Measurements from ENCODE around the gene HOXA7. TPM values are rescaled to one million over a fixed set of nuclear protein-coding genes. Genes with fewer than 3 reads are reported as not detected.

The HOXA7 gene
- total and polyA plus RNA-seq, 10 of the 15 experiments (the other 5 are each of a cell fraction or from before 2014, with no cell fraction given) = not detected

- Histone ChIP-seq H3K27me3 (replicated peaks in 1 of 2; ENCODE audit: control insufficient read depth in 2 of 2, insufficient read depth in 2 of 2, low read length in 1 of 2) (peaks cover 30 to 52% of the 10 kb centered on the region in 2 experiments), H3K79me2 (ENCODE audit: control insufficient read depth, insufficient read depth, low read length) (no peaks in the 10 kb centered on the region), H4K20me1 (ENCODE audit: control insufficient read depth, insufficient read depth) (no peaks in the 10 kb centered on the region), H3K36me3 (ENCODE audit: control insufficient read depth in 2 of 2, insufficient read depth in 2 of 2, low read length in 1 of 2) (no peaks in the 10 kb centered on the region), H3K9ac (ENCODE audit: control insufficient read depth, insufficient read depth, low read length) (no peak overlapping the region), H2AFZ (ENCODE audit: control insufficient read depth, low read depth, low read length) (no peak overlapping the region), H3K4me3 (no peak overlapping the region), H3K4me2 (ENCODE audit: control insufficient read depth, insufficient read depth) (0 out of 2 replicates have a peak overlapping the region, but pooled peaks have one; percentile 8), H3K27ac (ENCODE audit: control insufficient read depth, insufficient read depth) (no peak overlapping the region), H3K9me3 (replicated peaks; ENCODE audit: control insufficient read depth, insufficient read depth, low read length) (no peaks in the 10 kb centered on the region; the same call in 2 of the 3 replicates), H3K4me1 (ENCODE audit: control insufficient read depth, insufficient read depth, low read length) (no peaks in the 10 kb centered on the region; the same call in 1 of the 2 replicates)
- TF ChIP-seq NR2F1 (conservative IDR thresholded peaks at IDR 0.05) (no peak), EED (IDR thresholded peaks at IDR 0.05; ENCODE audit: low read depth) (no peak), SPI1 (IDR thresholded peaks at IDR 0.05; ENCODE audit: borderline replicate concordance, insufficient read depth, low read depth, low read length) (peak; percentile 51), EZH2 (IDR thresholded peaks at IDR 0.05; ENCODE audit: borderline replicate concordance, control insufficient read depth, low read depth, low read length) (0 out of 2 replicates have a peak, but pooled peaks have one; percentile 87)
- TF ChIP-seq, protein P1, sequence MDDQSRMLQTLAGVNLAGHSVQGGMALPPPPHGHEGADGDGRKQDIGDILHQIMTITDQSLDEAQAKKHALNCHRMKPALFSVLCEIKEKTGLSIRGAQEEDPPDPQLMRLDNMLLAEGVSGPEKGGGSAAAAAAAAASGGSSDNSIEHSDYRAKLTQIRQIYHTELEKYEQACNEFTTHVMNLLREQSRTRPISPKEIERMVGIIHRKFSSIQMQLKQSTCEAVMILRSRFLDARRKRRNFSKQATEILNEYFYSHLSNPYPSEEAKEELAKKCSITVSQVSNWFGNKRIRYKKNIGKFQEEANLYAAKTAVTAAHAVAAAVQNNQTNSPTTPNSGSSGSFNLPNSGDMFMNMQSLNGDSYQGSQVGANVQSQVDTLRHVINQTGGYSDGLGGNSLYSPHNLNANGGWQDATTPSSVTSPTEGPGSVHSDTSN (IDR thresholded peaks at IDR 0.05; ENCODE audit: insufficient replicate concordance, low read depth, low read length) = no peak
- WGBS (ENCODE audit: insufficient coverage, insufficient replicate concordance, low lambda C conversion rate, missing lambda C conversion rate) = 24% methylated on average over 14 of the region's 14 CpGs
- intact Hi-C loops (cut with micrococcal nuclease; ENCODE audit: unreplicated experiment) (no loop called here), in situ Hi-C loops (cut with MboI) (loop anchor here (5.0 kb wide), 1 partner anchor 721 kb away; no protein-coding TSS in a partner anchor)
- ChIA-PET RAD21 (ENCODE audit: unreplicated experiment) (no interaction called here), SMC1A (ENCODE audit: uncharacterized antibody, unreplicated experiment) (no interaction called here), POLR2A (no interaction called here), CTCF (no interaction called here)
- peak; percentile 46 for ATAC-seq
- FAIRE-seq = peak; percentile 41
- no peak for DNase-seq (ENCODE audit: low read depth, low spot score)
- no TSS peak for BruUV-seq (replicated peaks)
Measured at GRCh38 chr7:27200761-27201579, 44.5 kb upstream of the HOXA7 start.
